ENCODE measurements around the gene BLOC1S4.

BLOC1S4 gene

DNA sequence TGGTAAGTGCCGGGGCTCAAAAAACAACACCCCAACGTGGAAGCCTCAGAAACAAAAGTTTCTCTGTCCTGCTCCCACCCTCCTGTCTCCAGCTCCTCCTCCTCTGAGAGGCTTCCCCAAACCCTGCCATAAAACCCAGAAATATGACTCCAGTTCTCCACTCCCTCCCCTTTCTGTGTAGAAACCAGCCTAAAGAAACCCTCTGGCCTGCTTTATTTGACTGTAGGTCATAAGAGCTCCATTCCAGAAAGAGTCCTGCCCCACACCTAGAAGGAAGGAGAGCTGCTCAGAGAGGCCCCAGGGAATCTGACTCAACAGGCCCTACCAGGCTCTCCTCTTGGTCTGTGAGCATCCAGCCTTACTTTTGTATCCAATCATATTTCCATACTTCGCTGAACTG, 23.2 kb upstream of the BLOC1S4 start:
- no peak for DNase-seq

DNA sequence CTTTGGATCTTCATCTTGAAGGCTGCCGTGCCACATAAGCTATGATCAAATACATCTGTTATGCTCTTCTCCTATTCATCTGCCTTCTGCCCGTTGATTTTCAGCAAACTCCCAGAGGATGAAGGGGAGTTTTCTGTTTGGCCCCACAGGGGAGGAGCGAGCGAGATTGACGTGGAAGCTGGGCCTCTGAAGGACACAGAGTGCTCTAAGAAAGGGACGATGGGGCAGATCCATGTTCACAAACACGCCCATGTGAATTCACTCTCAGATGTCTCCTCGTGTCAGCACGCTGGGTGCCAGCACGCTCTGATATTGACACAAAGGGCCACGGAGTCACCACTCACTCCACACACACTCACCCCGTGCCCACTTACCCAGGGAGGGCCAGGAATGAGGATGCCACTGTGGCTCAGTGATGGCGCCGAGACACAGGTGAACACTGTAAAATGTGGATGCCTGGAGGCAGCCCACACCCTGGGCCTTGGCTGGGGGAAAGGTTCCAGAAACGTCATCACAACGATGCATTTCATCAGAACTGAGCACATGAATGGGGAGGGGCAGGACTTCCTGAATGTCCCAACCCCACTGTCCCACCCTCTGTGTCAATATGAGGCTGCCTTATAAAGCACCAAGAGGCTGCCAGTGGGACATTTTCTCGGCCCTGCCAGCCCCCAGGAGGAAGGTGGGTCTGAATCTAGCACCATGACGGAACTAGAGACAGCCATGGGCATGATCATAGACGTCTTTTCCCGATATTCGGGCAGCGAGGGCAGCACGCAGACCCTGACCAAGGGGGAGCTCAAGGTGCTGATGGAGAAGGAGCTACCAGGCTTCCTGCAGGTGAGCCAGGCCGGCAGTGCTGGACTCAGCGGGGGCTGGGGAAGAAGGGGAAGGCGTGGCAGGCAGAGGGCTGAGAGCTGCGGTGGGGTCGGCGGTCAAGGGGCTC, 22.5 kb upstream of the BLOC1S4 start, which contains the start of gene S100P:
TSS of gene S100P (plus strand) at position 648 of the 946 bp plus-strand sequence. CDS start at position 703, 55 bp downstream.
- DNase-seq, result no peak

GRCh38 chr4:6694177-6694901, 21.6 kb upstream of the BLOC1S4 start:
- DNase-seq, result no peak

GRCh38 chr4:6695660-6696610, 20.0 kb upstream of the BLOC1S4 start:
- DNase-seq, result no peak

DNA sequence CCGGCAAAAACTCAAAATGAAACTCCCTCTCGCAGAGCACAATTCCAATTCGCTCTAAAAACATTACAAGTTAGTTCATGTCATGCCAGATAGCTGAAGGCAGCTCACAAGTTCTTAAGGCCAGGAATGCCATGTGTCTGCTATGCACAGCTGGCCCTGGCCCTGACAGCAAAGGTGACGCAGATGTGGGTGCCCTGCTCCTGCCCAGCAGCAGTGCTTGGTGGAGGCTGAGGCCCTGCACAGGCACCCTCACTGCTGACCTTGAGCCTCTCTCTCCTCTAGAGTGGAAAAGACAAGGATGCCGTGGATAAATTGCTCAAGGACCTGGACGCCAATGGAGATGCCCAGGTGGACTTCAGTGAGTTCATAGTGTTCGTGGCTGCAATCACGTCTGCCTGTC, 19.4 kb upstream of the BLOC1S4 start:
- no peak for DNase-seq

DNA sequence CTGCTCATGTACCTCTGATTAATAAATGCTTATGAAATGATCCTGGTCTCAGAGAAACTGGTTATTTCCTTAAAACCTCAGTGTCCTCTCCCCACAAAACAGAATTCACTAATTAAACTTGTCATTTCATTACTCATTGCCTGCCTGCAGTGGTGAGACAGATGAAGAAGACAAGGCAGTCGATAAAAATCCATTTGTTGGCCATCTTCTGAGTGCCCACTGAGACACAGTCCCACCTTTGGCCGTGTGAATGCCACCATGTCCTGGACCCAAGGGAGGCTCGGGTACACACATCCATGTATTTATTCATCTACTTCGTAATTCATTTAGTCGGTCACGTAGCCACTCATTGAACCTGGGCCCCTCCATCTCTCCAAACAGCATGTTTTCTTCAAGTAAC, 18.8 kb upstream of the BLOC1S4 start:
- no peak for DNase-seq

DNA sequence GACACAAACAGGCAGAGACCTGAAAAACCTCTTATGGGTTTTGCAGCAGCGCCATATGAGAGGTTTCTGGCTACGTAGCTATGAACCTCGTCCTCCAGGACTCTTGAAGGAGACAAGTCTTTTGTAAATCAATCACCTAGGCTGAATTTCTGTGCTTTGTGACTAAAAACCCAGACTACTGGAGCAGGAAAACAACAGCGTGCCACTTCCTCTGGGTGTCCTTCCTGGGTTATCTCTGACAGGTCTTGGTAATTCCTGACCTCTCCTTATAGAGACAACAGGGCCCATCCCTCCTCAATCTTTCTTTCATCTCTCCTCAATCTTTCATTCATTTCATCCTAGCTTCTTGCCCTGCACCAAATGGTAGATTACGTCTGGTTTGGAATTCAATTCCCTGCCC, 16.6 kb upstream of the BLOC1S4 start:
- DNase-seq, result no peak

DNA sequence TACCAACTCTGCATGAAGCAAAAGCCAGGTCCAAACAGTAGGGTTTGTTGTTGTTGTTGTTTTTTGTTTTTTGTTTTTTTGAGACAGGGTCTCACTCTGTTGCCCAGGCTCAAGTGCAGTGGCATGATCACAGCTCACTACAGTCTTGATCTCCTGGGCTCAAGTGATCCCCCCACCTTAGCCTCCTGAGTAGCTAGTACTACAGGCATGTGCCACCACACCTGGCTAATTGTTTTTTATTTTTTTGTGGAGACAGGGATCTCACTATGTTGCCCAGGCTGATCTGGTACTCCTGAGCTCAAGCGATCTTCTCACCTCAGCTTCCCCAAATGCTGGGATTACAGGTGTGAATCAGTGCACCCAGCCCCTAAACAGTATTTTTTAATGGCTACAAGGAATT, 16.1 kb upstream of the BLOC1S4 start:
- DNase-seq, result no peak

- no peak for DNase-seq
Measured at GRCh38 chr4:6701371-6701770, 14.6 kb upstream of the BLOC1S4 start.

DNA sequence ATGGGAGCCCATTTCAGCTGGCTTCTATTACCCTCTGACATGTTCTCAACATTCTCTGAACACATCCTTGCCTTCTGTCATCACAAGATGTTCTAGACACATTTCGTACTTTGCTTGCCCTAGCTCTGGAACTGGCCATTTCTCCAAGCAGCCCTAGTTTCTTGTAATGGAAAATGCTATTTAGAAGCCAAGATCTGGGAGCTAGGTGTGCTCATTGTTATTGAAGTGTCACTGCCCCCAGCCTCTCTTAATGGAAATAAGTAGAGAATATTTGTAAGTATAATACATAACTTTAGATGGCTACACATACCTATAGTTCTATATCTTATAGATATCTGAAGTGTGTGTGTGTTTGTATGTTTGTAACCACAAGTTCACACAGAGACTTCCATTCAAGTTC, 13.2 kb upstream of the BLOC1S4 start:
- DNase-seq, result no peak

DNA sequence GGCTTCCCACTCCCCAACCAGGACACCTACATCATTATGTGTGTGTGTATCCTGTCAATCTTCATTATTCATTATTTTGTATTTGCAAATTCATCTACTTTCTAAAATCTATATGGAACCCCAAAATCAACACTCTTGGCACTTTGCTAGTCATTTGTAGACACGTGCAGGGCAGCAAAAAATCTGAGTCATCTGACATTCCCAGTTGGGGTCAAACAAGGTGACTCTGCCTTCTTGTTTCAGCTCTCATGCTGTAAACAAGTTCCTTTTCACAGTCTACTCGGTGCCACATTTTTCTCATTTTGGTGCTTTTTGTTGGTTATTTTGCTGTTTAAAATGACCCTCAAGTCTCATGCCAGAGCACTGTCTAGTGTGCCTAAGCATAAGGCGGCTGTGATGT, 12.2 kb upstream of the BLOC1S4 start:
- DNase-seq, result no peak

GRCh38 chr4:6705646-6706045, 10.3 kb upstream of the BLOC1S4 start:
- DNase-seq, result no peak

- no peak for DNase-seq
Measured at GRCh38 chr4:6706173-6706572, 9.8 kb upstream of the BLOC1S4 start.

- peak; percentile 93 to 95 for DNase-seq
Measured at GRCh38 chr4:6709230-6710114, 6.5 kb upstream of the BLOC1S4 start, which contains the start of gene MRFAP1L1. Gene MRFAP1L1 (minus strand): TSS chr4:6709865. CDS start chr4:6709629, 236 bp downstream.

- DNase-seq, result no peak
Measured at GRCh38 chr4:6710282-6710681, 5.7 kb upstream of the BLOC1S4 start.

DNA sequence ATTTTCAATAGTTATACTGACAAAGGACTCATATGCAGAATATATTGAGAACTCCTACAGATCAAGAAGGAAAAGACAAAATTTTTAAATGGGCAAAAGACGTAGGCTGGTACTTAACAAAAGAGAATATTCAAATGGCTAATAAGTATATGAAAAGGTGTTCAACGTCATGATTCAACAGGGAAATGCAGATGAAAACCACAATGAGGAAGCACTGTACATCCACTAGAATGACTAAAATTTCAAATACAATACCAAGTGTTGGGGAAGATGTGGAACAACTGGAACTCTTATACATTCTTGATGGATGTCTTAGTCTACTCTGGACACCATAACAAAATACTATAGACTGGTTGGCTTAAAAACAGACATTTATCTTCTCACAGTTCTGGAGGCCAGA, 5.0 kb upstream of the BLOC1S4 start:
- no peak for DNase-seq

DNA sequence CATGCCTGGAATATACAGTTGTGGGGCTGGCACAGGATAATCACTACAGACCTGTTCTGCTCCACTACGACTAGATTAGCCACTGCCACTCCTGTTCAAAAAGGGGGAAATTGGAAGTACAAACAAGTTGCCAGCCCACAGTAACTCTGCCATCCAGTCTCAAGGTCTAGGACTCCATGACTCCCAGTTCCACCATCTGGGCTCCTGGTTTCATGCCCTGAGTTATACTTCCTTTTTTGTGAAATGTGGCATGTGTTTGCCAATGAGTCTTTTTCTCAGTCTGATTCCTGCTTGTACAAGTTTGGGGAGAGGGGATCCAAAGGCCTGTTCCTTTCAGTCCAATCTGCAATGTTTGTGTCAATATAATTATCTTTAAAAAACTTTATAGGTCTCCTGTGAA, 1.0 kb upstream of the BLOC1S4 start:
- DNase-seq, result no peak

GRCh38 chr4:6715704-6716017, 313 bp upstream of the BLOC1S4 start:
- DNase-seq, result no peak

DNA sequence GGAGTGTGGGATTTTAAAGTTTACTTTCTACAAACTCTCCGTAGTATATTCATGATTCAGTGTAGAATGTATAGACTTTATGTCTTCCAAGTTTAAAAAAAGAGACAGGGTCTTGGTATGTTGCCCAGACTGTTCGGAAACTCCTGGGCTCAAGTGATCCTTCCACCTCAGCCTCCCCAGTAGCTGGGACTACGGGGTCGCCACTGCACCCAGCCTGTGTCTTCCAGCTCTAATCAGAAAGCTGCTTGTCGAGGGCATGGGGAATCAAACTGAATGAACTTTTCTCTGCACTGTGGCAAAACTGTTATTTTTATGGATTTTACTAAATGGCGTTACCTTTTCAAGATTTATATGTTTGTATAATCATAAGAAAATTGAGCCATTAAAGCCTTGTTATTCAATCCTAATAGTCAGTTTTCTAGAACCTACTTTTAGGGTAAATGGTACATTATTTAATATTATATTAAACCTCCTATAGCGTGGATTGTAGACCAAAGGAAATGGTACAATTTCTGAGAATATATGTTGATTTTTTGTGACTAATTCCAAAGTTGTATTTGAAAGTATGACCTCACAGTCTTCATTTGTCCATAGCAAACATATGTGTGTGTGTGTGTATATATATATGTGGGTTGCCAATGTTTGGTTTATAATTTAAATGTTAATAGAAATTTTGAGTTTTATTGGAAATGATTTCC, 1.1 kb downstream of the BLOC1S4 start:
- no peak for DNase-seq

DNA sequence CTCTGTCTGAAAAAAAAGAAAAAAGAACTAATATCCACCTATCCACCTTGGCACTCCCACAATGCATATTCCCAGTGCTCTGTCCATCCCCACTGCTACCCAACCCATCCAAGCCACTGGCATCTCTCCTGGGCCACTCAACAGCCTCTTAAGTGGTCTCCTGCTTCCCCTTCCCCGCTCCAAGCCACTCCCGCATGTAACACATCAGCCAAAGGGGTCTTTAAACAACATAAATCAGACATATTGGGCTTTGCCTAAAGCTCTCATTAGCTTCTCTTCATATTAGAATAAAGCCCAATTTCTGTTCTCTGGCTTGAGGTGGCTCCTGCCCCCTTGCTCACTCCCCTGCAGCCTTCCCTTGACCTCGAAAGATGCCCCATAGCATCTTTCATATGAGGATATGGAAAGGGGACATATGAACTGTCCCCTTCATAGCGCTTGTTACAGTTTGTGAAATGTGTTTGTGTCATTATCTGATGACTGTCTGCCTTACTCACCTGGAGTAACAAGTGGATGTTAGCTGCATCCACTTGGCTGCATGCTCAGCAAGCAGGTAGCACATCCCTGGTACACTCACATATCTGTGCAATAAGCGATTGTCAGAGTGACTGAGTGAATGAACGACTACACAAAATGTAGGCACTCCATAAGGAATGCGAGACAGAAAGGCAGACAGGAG, 3.1 kb downstream of the BLOC1S4 start:
- no peak for DNase-seq
